ENCODE data around the gene GPHA2.

The GPHA2 gene

GRCh38 chr11:64931290-64931689, 4.4 kb downstream of the GPHA2 start:
- Histone ChIP-seq H3K4me2 (ENCODE audit: low read length) (no peak overlapping the region), H3K36me3 (ENCODE audit: control insufficient read depth, low read length) (no peaks in the 10 kb centered on the region), H4K20me1 (ENCODE audit: control insufficient read depth, insufficient read depth, low read depth, low read length) (no peaks in the 10 kb centered on the region), H3K4me1 (ENCODE audit: control insufficient read depth, low read length) (no peaks in the 10 kb centered on the region), H3K9me2 (replicated peaks; ENCODE audit: control insufficient read depth, low read length) (no peaks in the 10 kb centered on the region), H3F3A (ENCODE audit: control insufficient read depth, insufficient read depth) (no peaks in the 10 kb centered on the region), H3K79me2 (ENCODE audit: control insufficient read depth, low read length) (no peaks in the 10 kb centered on the region), H3K9me3 (ENCODE audit: control insufficient read depth, insufficient read depth, low read length) (no peaks in the 10 kb centered on the region), H3K27me3 (ENCODE audit: control insufficient read depth, low read length) (no peaks in the 10 kb centered on the region), H3K4me3 (ENCODE audit: low read length) (no peak overlapping the region), H3K27ac (ENCODE audit: low read depth, low read length) (no peak overlapping the region)
- TF ChIP-seq EZH2phosphoT487 (IDR thresholded peaks at IDR 0.05; ENCODE audit: borderline replicate concordance, low read length) (no peak), CTCF (IDR thresholded peaks at IDR 0.05; ENCODE audit: low read depth, low read length, poor library complexity, severe bottlenecking) (no peak)

GRCh38 chr11:64930340-64930739, 5.4 kb downstream of the GPHA2 start:
- Histone ChIP-seq H3K79me2 (ENCODE audit: control insufficient read depth, low read length) (no peaks in the 10 kb centered on the region), H3K9me2 (replicated peaks; ENCODE audit: control insufficient read depth, low read length) (no peaks in the 10 kb centered on the region), H3K4me2 (ENCODE audit: low read length) (no peak overlapping the region), H3K4me1 (ENCODE audit: control insufficient read depth, low read length) (peaks cover 1% of the 10 kb centered on the region), H3K9me3 (ENCODE audit: control insufficient read depth, insufficient read depth, low read length) (no peaks in the 10 kb centered on the region), H3K36me3 (ENCODE audit: control insufficient read depth, low read length) (no peaks in the 10 kb centered on the region), H3K27ac (ENCODE audit: low read depth, low read length) (no peak overlapping the region), H3K27me3 (ENCODE audit: control insufficient read depth, low read length) (no peaks in the 10 kb centered on the region), H3K4me3 (ENCODE audit: low read length) (no peak overlapping the region), H3F3A (ENCODE audit: control insufficient read depth, insufficient read depth) (no peaks in the 10 kb centered on the region), H4K20me1 (ENCODE audit: control insufficient read depth, insufficient read depth, low read depth, low read length) (no peaks in the 10 kb centered on the region)
- TF ChIP-seq EZH2phosphoT487 (IDR thresholded peaks at IDR 0.05; ENCODE audit: borderline replicate concordance, low read length) = no peak

GRCh38 chr11:64929625-64930024, 6.1 kb downstream of the GPHA2 start:
- Histone ChIP-seq H3K9me3 (ENCODE audit: control insufficient read depth, insufficient read depth, low read length) (no peaks in the 10 kb centered on the region), H3K27ac (ENCODE audit: low read depth, low read length) (no peak overlapping the region), H3K36me3 (ENCODE audit: control insufficient read depth, low read length) (no peaks in the 10 kb centered on the region), H3K9me2 (replicated peaks; ENCODE audit: control insufficient read depth, low read length) (no peaks in the 10 kb centered on the region), H4K20me1 (ENCODE audit: control insufficient read depth, insufficient read depth, low read depth, low read length) (no peaks in the 10 kb centered on the region), H3K27me3 (ENCODE audit: control insufficient read depth, low read length) (no peaks in the 10 kb centered on the region), H3K79me2 (ENCODE audit: control insufficient read depth, low read length) (no peaks in the 10 kb centered on the region), H3K4me3 (ENCODE audit: low read length) (no peak overlapping the region), H3K4me2 (ENCODE audit: low read length) (no peak overlapping the region), H3F3A (ENCODE audit: control insufficient read depth, insufficient read depth) (no peaks in the 10 kb centered on the region), H3K4me1 (ENCODE audit: control insufficient read depth, low read length) (peaks cover 8% of the 10 kb centered on the region)
- TF ChIP-seq CTCF (IDR thresholded peaks at IDR 0.05; ENCODE audit: low read depth, low read length, poor library complexity, severe bottlenecking) (no peak), EZH2phosphoT487 (IDR thresholded peaks at IDR 0.05; ENCODE audit: borderline replicate concordance, low read length) (no peak)

- Histone ChIP-seq H3K4me1 (ENCODE audit: control insufficient read depth, low read length) (peaks cover 13% of the 10 kb centered on the region), H3K9me3 (ENCODE audit: control insufficient read depth, insufficient read depth, low read length) (no peaks in the 10 kb centered on the region), H3K36me3 (ENCODE audit: control insufficient read depth, low read length) (no peaks in the 10 kb centered on the region), H3F3A (ENCODE audit: control insufficient read depth, insufficient read depth) (no peaks in the 10 kb centered on the region), H3K27ac (ENCODE audit: low read depth, low read length) (no peak overlapping the region), H3K4me3 (ENCODE audit: low read length) (no peak overlapping the region), H3K9me2 (replicated peaks; ENCODE audit: control insufficient read depth, low read length) (no peaks in the 10 kb centered on the region), H3K27me3 (ENCODE audit: control insufficient read depth, low read length) (no peaks in the 10 kb centered on the region), H3K4me2 (ENCODE audit: low read length) (no peak overlapping the region), H3K79me2 (ENCODE audit: control insufficient read depth, low read length) (no peaks in the 10 kb centered on the region), H4K20me1 (ENCODE audit: control insufficient read depth, insufficient read depth, low read depth, low read length) (no peaks in the 10 kb centered on the region)
- TF ChIP-seq CTCF (IDR thresholded peaks at IDR 0.05; ENCODE audit: low read depth, low read length, poor library complexity, severe bottlenecking) (no peak), EZH2phosphoT487 (IDR thresholded peaks at IDR 0.05; ENCODE audit: borderline replicate concordance, low read length) (no peak)
Observed at GRCh38 chr11:64928957-64929356, 6.7 kb downstream of the GPHA2 start.
